ENCODE measurements around the gene SMG6. TPM values are rescaled to one million over a fixed set of nuclear protein-coding genes. Genes with fewer than 3 reads are reported as not detected.
"Not testable (repeated sequence)": the region's sequence is repeated elsewhere in the genome, so short reads cannot be mapped to it uniquely, and the experiment has no call there.

Gene SMG6
- total and polyA plus RNA-seq, 3 experiments from 2014 or later = 11.2 to 54.1 (median 53.3) TPM

DNA sequence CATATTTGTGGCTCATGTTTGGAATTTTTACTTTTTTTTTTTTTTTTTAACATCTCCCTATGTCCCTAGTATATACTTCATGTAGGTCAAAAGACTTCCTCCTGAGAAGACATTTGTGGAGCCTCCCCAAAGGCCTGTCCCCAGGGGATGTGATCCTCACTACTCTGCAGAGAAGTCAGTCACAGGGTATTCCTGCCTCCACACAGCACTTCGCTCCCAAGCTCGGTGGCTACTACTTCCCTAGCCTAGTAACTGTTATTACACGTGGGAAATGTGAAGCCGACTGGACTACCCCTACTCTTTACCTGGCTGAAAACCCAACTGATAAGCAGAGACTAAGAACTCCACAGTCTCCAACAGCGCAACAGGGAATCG is 131.9 kb downstream of the SMG6 start:
- Histone ChIP-seq H3K36me3 (ENCODE audit: insufficient read depth, low read length) (peaks cover 21% of the 10 kb centered on the region), H3K4me1 (ENCODE audit: insufficient read depth, low read length) (no peaks in the 10 kb centered on the region)

DNA sequence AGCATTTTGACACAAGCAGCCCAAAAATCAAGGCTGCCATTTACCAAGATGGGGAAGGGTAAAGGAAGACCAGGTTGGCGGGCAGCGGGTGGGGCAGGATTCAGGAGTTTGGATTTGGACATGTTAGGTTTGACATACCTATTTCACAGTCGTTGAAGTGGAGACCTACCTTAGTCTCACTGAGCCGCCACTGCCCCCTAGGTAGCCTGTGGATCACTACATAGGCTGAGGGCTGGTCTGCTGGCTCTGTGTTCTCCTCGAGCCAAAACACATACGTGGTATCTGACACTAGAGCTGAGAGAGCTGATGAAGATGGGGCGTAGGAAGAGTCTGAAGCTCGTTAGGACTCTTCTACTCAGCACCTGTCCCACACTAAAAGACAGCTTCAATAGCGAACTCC is 133.6 kb downstream of the SMG6 start:
- no peaks in the 10 kb centered on the region for H3K4me1 ChIP-seq (ENCODE audit: insufficient read depth, low read length)
- Mint-ChIP-seq H3K36me3 (peaks cover 5 to 79% (median 16%) of the 10 kb centered on the region in 3 donors), H3K27ac (peak overlapping the region in 1 of 8 donors; percentile 63), H3K4me3 (no peak overlapping the region), H3K9me3 (no peaks in the 10 kb centered on the region), H3K27me3 (peaks cover 0 to 1% of the 10 kb centered on the region in 2 donors), H3K4me1 (no peaks in the 10 kb centered on the region)
- no peak overlapping the region for H3K27ac ChIP-seq (ENCODE audit: low read depth, low read length)
- H3K36me3 ChIP-seq (ENCODE audit: insufficient read depth, low read length) = peaks cover 29% of the 10 kb centered on the region
- no peaks in the 10 kb centered on the region for H3K27me3 ChIP-seq (ENCODE audit: insufficient read depth, low read length, poor library complexity, severe bottlenecking)
- no peaks in the 10 kb centered on the region for H3K9me3 ChIP-seq (ENCODE audit: low read length)
- no peak overlapping the region for H3K4me3 ChIP-seq (ENCODE audit: low read length)
- POLR2A ChIA-PET = no interaction called here
- DNase-seq = no peak
- CTCF ChIA-PET = interaction anchor here (1.0 kb wide), 2 partner anchors 11 to 113 kb away, joined by 3 to 4 read pairs; no protein-coding TSS in a partner anchor

More for the DNA sequence above, 131.9 kb downstream of the SMG6 start:
- Mint-ChIP-seq H3K27me3 (peaks cover 0 to 1% of the 10 kb centered on the region in 2 donors), H3K36me3 (peaks cover 5 to 79% (median 11%) of the 10 kb centered on the region in 3 donors), H3K27ac (no peak overlapping the region), H3K4me1 (peaks cover 0 to 7% (median 0%) of the 10 kb centered on the region in 3 donors), H3K9me3 (no peaks in the 10 kb centered on the region), H3K4me3 (no peak overlapping the region)
- DNase-seq = no peak
- ChIA-PET CTCF (interaction anchor here (1.0 kb wide), 1 partner anchor 73 kb away, joined by 3 read pairs; no protein-coding TSS in a partner anchor), POLR2A (no interaction called here)
- Histone ChIP-seq H3K9me3 (ENCODE audit: low read length) (no peaks in the 10 kb centered on the region), H3K27ac (ENCODE audit: low read depth, low read length) (no peak overlapping the region), H3K27me3 (ENCODE audit: insufficient read depth, low read length, poor library complexity, severe bottlenecking) (no peaks in the 10 kb centered on the region), H3K4me3 (ENCODE audit: low read length) (no peak overlapping the region)

DNA sequence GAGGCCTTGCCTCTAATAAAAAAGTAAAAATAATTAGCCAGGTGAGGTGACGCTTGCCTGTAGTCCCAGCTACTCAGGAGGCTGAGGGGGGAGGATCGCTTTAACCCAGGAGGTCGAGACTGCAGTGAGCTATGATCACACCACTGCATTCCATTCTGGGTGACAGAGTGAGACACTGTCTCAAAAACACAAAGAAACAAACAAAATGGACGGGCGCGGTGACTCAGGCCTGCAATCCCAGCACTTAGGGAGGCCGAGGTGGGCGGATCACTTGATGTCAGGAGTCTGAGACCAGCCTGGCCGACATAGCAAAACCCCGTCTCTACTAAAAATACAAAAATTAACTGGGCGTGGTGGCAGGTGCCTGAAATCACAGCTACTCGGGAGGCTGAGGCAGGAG is 137.9 kb downstream of the SMG6 start:
- H3K9me3 Mint-ChIP-seq; H3K4me3 Mint-ChIP-seq; DNase-seq; POLR2A ChIA-PET; H3K4me1 Mint-ChIP-seq; H3K9me3 ChIP-seq (ENCODE audit: low read length); H3K27me3 ChIP-seq (ENCODE audit: insufficient read depth, low read length, poor library complexity, severe bottlenecking); H3K27me3 Mint-ChIP-seq; H3K4me3 ChIP-seq (ENCODE audit: low read length); H3K27ac ChIP-seq (ENCODE audit: low read depth, low read length); H3K4me1 ChIP-seq (ENCODE audit: insufficient read depth, low read length): not testable (repeated sequence)
- H3K36me3 ChIP-seq (ENCODE audit: insufficient read depth, low read length) = peaks cover 23% of the 10 kb centered on the region
- Mint-ChIP-seq H3K36me3 (peaks cover 0 to 68% (median 16%) of the 10 kb centered on the region in 3 donors), H3K27ac (peak overlapping the region in 1 of 8 donors; percentile 22)
- CTCF ChIA-PET = interaction anchor here (1.6 to 2.0 kb wide), 2 partner anchors 17 to 108 kb away, joined by 3 to 8 read pairs; no protein-coding TSS in a partner anchor

DNA sequence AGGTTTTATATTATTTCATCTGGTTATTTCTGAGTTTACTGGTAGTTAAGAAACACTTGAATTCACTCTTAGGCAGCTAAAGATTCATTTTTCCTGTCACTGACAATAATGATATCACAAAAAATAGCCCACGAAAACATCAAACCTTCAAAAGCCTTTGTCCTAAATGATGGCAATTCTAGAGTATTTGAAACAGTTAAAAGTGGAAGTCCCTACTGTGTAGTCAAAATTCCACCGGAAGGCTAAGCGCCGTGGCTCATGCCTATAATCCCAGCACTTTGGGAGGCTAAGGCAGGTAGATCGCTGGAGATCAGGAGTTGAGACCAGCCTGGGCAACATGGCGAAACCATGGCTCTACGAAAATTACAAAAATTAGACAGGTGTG is 145.2 kb downstream of the SMG6 start:
- Histone ChIP-seq H3K9me3 (ENCODE audit: low read length) (no peaks in the 10 kb centered on the region), H3K4me3 (ENCODE audit: low read length) (no peak overlapping the region), H3K4me1 (ENCODE audit: insufficient read depth, low read length) (no peaks in the 10 kb centered on the region), H3K27me3 (ENCODE audit: insufficient read depth, low read length, poor library complexity, severe bottlenecking) (no peaks in the 10 kb centered on the region), H3K27ac (ENCODE audit: low read depth, low read length) (no peak overlapping the region), H3K36me3 (ENCODE audit: insufficient read depth, low read length) (no peaks in the 10 kb centered on the region)
- Mint-ChIP-seq H3K36me3 (peaks cover 0 to 59% (median 13%) of the 10 kb centered on the region in 3 donors), H3K27me3 (no peaks in the 10 kb centered on the region), H3K9me3 (no peaks in the 10 kb centered on the region), H3K4me3 (no peak overlapping the region), H3K27ac (peak overlapping the region in 2 of 8 donors; percentile 60 to 78), H3K4me1 (peaks cover 4 to 16% (median 4%) of the 10 kb centered on the region in 3 donors)
- POLR2A ChIA-PET = no interaction called here
- DNase-seq = no peak
- CTCF ChIA-PET = no interaction called here

DNA sequence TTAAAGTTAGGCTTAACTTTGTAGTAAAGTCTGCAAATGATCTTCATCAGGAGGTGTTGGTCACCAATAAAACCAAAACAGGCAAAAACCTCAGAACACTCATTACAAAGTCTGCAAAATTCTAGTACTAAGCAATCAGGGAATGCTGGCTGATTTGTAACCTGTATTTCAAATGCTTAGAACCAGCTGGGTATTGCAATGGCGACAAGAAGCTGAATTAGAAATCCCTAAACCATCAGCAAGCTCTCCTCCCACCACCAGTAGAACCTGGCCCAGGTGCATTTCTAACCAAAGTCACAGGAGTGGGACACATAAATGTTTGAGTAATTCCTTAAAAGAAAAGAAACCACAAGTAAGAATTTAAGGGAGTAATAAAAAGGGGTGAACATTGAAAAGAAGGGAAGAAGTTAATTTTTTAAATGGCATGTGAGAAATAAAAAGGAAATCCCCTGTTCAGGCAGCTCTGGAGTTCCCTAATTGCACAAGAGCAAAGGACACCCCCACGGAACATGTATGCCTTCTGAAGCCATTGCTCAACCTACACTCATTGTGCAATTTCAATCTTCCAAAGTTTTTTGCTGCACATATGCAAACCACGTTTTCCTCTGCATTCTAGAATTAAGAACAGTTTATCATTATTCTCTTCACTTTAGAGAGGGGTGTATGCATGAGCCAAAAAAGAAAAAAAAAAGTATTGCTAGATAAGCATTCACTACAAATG is 145.8 kb downstream of the SMG6 start:
- no peaks in the 10 kb centered on the region for H3K27me3 Mint-ChIP-seq
- H3K4me3 ChIP-seq (ENCODE audit: low read length) = no peak overlapping the region
- H3K36me3 Mint-ChIP-seq = peaks cover 0 to 61% (median 13%) of the 10 kb centered on the region in 3 donors
- H3K4me1 Mint-ChIP-seq = peaks cover 4 to 16% (median 4%) of the 10 kb centered on the region in 3 donors
- H3K4me1 ChIP-seq (ENCODE audit: insufficient read depth, low read length) = no peaks in the 10 kb centered on the region
- no peaks in the 10 kb centered on the region for H3K36me3 ChIP-seq (ENCODE audit: insufficient read depth, low read length)
- POLR2A ChIA-PET = no interaction called here
- no peak overlapping the region for H3K4me3 Mint-ChIP-seq
- H3K9me3 ChIP-seq (ENCODE audit: low read length) = no peaks in the 10 kb centered on the region
- no peak overlapping the region for H3K27ac ChIP-seq (ENCODE audit: low read depth, low read length)
- no peak for DNase-seq
- H3K9me3 Mint-ChIP-seq = no peaks in the 10 kb centered on the region
- peak overlapping the region in 3 of 8 donors; percentile 45 to 78 (median 60) for H3K27ac Mint-ChIP-seq
- CTCF ChIA-PET = interaction anchor here (1.3 kb wide), 1 partner anchor 13 kb away, joined by 4 read pairs; no protein-coding TSS in a partner anchor
- no peaks in the 10 kb centered on the region for H3K27me3 ChIP-seq (ENCODE audit: insufficient read depth, low read length, poor library complexity, severe bottlenecking)

DNA sequence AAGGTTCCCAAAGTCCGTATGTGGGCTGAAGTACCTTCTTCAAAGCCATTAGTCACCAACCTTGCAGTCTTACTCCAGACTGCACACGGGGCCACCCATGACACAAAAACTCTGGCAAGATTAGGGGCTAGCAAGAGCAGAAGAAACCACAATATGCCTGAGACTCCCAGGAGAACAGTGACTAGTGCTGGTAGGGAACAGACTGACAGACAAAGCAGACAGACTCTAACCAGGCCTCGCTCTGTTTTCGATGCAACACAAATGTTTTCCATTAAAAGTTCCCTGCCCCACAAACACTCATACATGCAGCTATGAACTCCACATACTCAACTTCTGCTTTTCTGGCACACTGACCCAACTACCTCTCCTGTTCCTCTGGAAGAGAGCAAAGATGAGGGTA is 146.5 kb downstream of the SMG6 start:
- H3K27me3 ChIP-seq (ENCODE audit: insufficient read depth, low read length, poor library complexity, severe bottlenecking) = no peaks in the 10 kb centered on the region
- ChIA-PET POLR2A (no interaction called here), CTCF (interaction anchor here (1.3 kb wide), 1 partner anchor 12 kb away, joined by 4 read pairs; no protein-coding TSS in a partner anchor)
- no peaks in the 10 kb centered on the region for H3K4me1 ChIP-seq (ENCODE audit: insufficient read depth, low read length)
- no peak overlapping the region for H3K4me3 ChIP-seq (ENCODE audit: low read length)
- H3K27ac ChIP-seq (ENCODE audit: low read depth, low read length) = no peak overlapping the region
- DNase-seq = no peak
- H3K36me3 ChIP-seq (ENCODE audit: insufficient read depth, low read length) = no peaks in the 10 kb centered on the region
- Mint-ChIP-seq H3K4me1 (peaks cover 4 to 16% (median 4%) of the 10 kb centered on the region in 3 donors), H3K4me3 (no peak overlapping the region), H3K27ac (peak overlapping the region in 1 of 8 donors; percentile 57), H3K9me3 (no peaks in the 10 kb centered on the region), H3K36me3 (peaks cover 0 to 63% (median 13%) of the 10 kb centered on the region in 3 donors), H3K27me3 (no peaks in the 10 kb centered on the region)
- H3K9me3 ChIP-seq (ENCODE audit: low read length) = no peaks in the 10 kb centered on the region

DNA sequence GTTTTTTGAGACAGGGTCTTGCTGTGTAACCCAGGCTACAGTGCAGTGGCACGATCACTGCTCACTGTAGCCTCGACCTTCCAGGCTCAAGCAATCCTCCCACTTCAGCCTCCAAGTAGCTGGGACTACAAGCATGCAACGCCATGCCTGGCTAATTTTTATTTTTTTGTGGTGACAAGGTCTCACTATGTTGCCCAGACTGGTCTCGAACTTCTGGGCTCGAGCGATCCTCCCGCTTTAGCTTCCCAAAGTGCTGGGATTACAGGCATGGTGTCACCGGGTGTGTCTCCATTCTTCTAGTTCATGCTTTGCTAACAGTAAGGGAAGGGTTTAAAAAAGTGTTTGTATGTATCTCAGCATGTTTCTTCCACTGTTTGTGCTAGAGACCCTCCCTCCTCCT is 146.9 kb downstream of the SMG6 start:
- ChIA-PET POLR2A (no interaction called here), CTCF (interaction anchor here (1.3 kb wide), 1 partner anchor 12 kb away, joined by 4 read pairs; no protein-coding TSS in a partner anchor)
- Histone ChIP-seq H3K36me3 (ENCODE audit: insufficient read depth, low read length) (no peaks in the 10 kb centered on the region), H3K27me3 (ENCODE audit: insufficient read depth, low read length, poor library complexity, severe bottlenecking) (no peaks in the 10 kb centered on the region), H3K27ac (ENCODE audit: low read depth, low read length) (no peak overlapping the region), H3K9me3 (ENCODE audit: low read length) (no peaks in the 10 kb centered on the region), H3K4me1 (ENCODE audit: insufficient read depth, low read length) (no peaks in the 10 kb centered on the region), H3K4me3 (ENCODE audit: low read length) (no peak overlapping the region)
- Mint-ChIP-seq H3K27ac (peak overlapping the region in 3 of 8 donors; percentile 11 to 57 (median 33)), H3K4me1 (peaks cover 4 to 16% (median 7%) of the 10 kb centered on the region in 3 donors), H3K4me3 (no peak overlapping the region), H3K36me3 (peaks cover 0 to 65% (median 16%) of the 10 kb centered on the region in 3 donors), H3K9me3 (no peaks in the 10 kb centered on the region), H3K27me3 (no peaks in the 10 kb centered on the region)
- no peak for DNase-seq

DNA sequence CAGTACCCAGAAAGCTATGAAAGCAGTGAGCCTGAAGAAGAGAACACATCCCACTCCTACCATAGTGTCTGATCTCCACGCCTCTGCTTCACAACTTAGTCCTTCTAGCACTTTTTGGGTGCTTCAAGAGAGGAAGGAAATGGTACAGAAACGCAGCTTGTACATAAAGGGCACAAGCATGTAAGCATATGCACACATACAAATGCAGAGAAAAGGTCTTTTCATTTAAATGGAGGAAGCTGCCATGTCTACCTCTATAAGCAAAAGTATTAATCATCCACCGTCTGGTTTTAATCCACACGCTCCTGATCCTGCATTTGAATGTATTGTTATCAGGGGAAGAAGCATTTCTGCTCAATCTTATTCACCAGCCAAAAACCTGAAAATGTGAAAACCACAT is 148.0 kb downstream of the SMG6 start:
- ChIA-PET CTCF (interaction anchor here (1.2 kb wide), 1 partner anchor 33 kb away, joined by 3 read pairs; no protein-coding TSS in a partner anchor), POLR2A (no interaction called here)
- no peaks in the 10 kb centered on the region for H3K27me3 ChIP-seq (ENCODE audit: insufficient read depth, low read length, poor library complexity, severe bottlenecking)
- Mint-ChIP-seq H3K36me3 (peaks cover 0 to 72% (median 20%) of the 10 kb centered on the region in 3 donors), H3K4me1 (peaks cover 6 to 16% (median 8%) of the 10 kb centered on the region in 3 donors), H3K9me3 (no peaks in the 10 kb centered on the region), H3K27ac (peak overlapping the region in 1 of 8 donors; percentile 37), H3K27me3 (no peaks in the 10 kb centered on the region), H3K4me3 (no peak overlapping the region)
- DNase-seq = no peak
- no peak overlapping the region for H3K27ac ChIP-seq (ENCODE audit: low read depth, low read length)
- H3K9me3 ChIP-seq (ENCODE audit: low read length) = no peaks in the 10 kb centered on the region
- no peak overlapping the region for H3K4me3 ChIP-seq (ENCODE audit: low read length)
- H3K4me1 ChIP-seq (ENCODE audit: insufficient read depth, low read length) = no peaks in the 10 kb centered on the region
- H3K36me3 ChIP-seq (ENCODE audit: insufficient read depth, low read length) = no peaks in the 10 kb centered on the region

All from CD8-positive, alpha-beta memory T cell (primary cell).